Ishikawa (cell line): Measurements from ENCODE around the gene ZHX3.

Experiments
- CEBPB ChIP-seq: IDR thresholded peaks from 2 replicates; pipeline ENCODE4 v1.6.1; 2012
- CREB1 ChIP-seq: IDR thresholded peaks from 2 replicates; pipeline ENCODE4 v1.6.1; 2012; ENCODE audit warnings: low read depth
- EGR1 ChIP-seq: IDR thresholded peaks from 2 replicates; pipeline ENCODE4 v1.6.1; 2012
- EP300 ChIP-seq: IDR thresholded peaks from 2 replicates; pipeline ENCODE4 v1.6.1; 2012; ENCODE audit warnings: borderline replicate concordance
- FOXM1 ChIP-seq: IDR thresholded peaks from 2 replicates; pipeline ENCODE4 v1.6.1; 2012; ENCODE audit warnings: low read depth, borderline replicate concordance
- MAX ChIP-seq: IDR thresholded peaks from 2 replicates; pipeline ENCODE4 v1.6.1; 2012
- NFIC ChIP-seq: IDR thresholded peaks from 2 replicates; pipeline ENCODE4 v1.6.1; 2012
- RAD21 ChIP-seq: IDR thresholded peaks from 2 replicates; pipeline ENCODE4 v1.6.1; 2012; ENCODE audit warnings: low read depth
- REST ChIP-seq: IDR thresholded peaks from 2 replicates; pipeline ENCODE4 v1.6.1; 2012; ENCODE audit warnings: low read depth, mild to moderate bottlenecking
- TAF1 ChIP-seq: IDR thresholded peaks from 2 replicates; pipeline ENCODE4 v1.6.1; 2012; ENCODE audit warnings: low read depth, mild to moderate bottlenecking
- TCF12 ChIP-seq: IDR thresholded peaks from 2 replicates; pipeline ENCODE4 v1.6.1; 2012; ENCODE audit warnings: low read depth
- TEAD4 ChIP-seq: IDR thresholded peaks from 2 replicates; pipeline ENCODE4 v1.6.1; 2012
- USF1 ChIP-seq: IDR thresholded peaks from 2 replicates; pipeline ENCODE4 v1.6.1; 2012
- YY1 ChIP-seq: IDR thresholded peaks from 2 replicates; pipeline ENCODE4 v1.6.1; 2012; ENCODE audit warnings: low read depth
- ZBTB7A ChIP-seq: IDR thresholded peaks from 2 replicates; pipeline ENCODE4 v1.6.1; 2012; ENCODE audit warnings: low read depth

The ZHX3 gene

GRCh38 chr20:41141153-41141815 is 176.2 kb downstream of the ZHX3 start:
- no peak for TF ChIP-seq EP300
- no peak for TF ChIP-seq FOXM1
- TF ChIP-seq CEBPB: no peak
- TF ChIP-seq YY1: no peak
- no peak for TF ChIP-seq TEAD4
- TF ChIP-seq RAD21: no peak

- TF ChIP-seq YY1 (no peak), REST (no peak), CREB1 (no peak), MAX (no peak), TAF1 (no peak), TEAD4 (no peak), EGR1 (no peak), RAD21 (no peak), ZBTB7A (no peak), NFIC (no peak), EP300 (no peak), TCF12 (no peak), CEBPB (no peak), FOXM1 (no peak), USF1 (no peak)
Measured at GRCh38 chr20:41140226-41141133, 177.1 kb downstream of the ZHX3 start.

- TF ChIP-seq EGR1: no peak
- TF ChIP-seq TCF12: no peak
- TF ChIP-seq USF1: no peak
- TF ChIP-seq CEBPB: no peak
- TF ChIP-seq TAF1: no peak
- TF ChIP-seq TEAD4: no peak
- TF ChIP-seq REST: no peak
- no peak for TF ChIP-seq ZBTB7A
- no peak for TF ChIP-seq MAX
- no peak for TF ChIP-seq NFIC
- TF ChIP-seq RAD21: no peak
- no peak for TF ChIP-seq YY1
- TF ChIP-seq EP300: no peak
- no peak for TF ChIP-seq FOXM1
- TF ChIP-seq CREB1: no peak
Measured at GRCh38 chr20:41139227-41140093, 178.1 kb downstream of the ZHX3 start.

- no peak for TF ChIP-seq TAF1
Measured at GRCh38 chr20:41138475-41139226, 178.9 kb downstream of the ZHX3 start.
